WERI-Rb-1 (cell line): ENCODE results near the gene MRPL41.

Experiments used
- DNase-seq: peaks from one replicate; pipeline ENCODE4 v3.0.0-alpha.2; 2020
- H3K27ac ChIP-seq: fragments of 250-450 bp; sonication (Bioruptor Pico); 2 replicates; pipeline ENCODE4 v1.5.1; 2020; ENCODE audit warnings: mild to moderate bottlenecking, moderate library complexity
- H3K27me3 ChIP-seq: fragments of 250-450 bp; sonication (Bioruptor Pico); 2 replicates; pipeline ENCODE4 v1.5.1; 2021; ENCODE audit warnings: mild to moderate bottlenecking, low read depth, moderate library complexity; ENCODE audit not compliant: insufficient read depth, severe bottlenecking
- H3K36me3 ChIP-seq: fragments of 250-450 bp; sonication (Bioruptor Pico); 2 replicates; pipeline ENCODE4 v1.5.1; 2020; ENCODE audit warnings: mild to moderate bottlenecking, moderate library complexity
- H3K4me3 ChIP-seq: 2 replicates; pipeline ENCODE4 v1.5.1; 2011; ENCODE audit warnings: low read depth, mild to moderate bottlenecking, control low read depth, low read length
- H3K9me3 ChIP-seq: fragments of 250-450 bp; sonication (Bioruptor Pico); 2 replicates; pipeline ENCODE4 v1.5.1; 2021; ENCODE audit warnings: mild to moderate bottlenecking, moderate library complexity; ENCODE audit not compliant: severe bottlenecking
- TF ChIP-seq, protein P1 (sequence below): IDR thresholded peaks from 2 replicates; pipeline ENCODE4 v1.5.1; 2011; ENCODE audit warnings: low read depth, mild to moderate bottlenecking, control low read depth, inconsistent platforms, low read length

The MRPL41 gene

DNA sequence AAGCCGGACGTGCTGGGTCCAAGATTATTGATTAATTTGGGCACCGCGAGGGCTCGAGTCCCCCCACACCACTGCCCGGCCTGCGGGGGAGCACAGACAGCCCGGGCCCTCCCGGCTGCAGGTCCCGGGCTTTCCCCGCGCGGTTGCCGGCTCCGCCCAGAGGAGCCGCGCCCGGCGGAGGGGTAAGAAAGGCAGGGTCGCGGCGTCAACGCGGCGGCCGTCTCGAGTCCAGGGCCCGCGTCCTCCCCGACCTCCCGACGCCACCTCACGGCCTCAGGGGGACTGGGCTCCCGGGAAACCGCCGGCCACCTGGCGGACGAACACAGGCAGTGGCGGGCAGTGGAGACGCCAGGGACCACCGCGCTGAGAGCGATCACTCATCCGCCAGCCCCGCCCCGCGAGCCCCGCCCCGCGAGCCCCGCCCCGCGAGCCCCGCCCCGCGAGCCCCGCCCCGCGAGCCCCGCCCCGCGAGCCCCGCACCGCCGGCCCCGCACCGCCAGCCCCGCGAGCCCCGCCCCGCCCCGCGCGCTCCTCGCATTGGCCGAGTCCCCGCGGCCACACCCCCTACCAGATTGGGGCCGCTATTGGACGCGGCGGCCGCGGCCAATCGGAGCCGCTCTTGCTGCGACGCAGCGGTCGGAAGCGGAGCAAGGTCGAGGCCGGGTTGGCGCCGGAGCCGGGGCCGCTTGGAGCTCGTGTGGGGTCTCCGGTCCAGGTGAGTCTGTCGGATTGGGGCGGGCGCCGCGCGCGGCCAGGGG, at the start of gene MRPL41:
Gene MRPL41, plus strand, starts transcription at position 616 of the 758 bp plus-strand sequence. CDS start 203 bp downstream, outside the sequence.
- Histone ChIP-seq H3K9me3 (peaks cover under 1% of the 10 kb centered on the region), H3K4me3 (peak within 1 kb of the TSS; percentile 61), H3K27me3 (no peaks in the 10 kb centered on the region), H3K36me3 (peaks cover 27% of the 10 kb centered on the region), H3K27ac (peak within 1 kb of the TSS; percentile 81)
- peak; percentile 89 for DNase-seq
- TF ChIP-seq, protein P1, sequence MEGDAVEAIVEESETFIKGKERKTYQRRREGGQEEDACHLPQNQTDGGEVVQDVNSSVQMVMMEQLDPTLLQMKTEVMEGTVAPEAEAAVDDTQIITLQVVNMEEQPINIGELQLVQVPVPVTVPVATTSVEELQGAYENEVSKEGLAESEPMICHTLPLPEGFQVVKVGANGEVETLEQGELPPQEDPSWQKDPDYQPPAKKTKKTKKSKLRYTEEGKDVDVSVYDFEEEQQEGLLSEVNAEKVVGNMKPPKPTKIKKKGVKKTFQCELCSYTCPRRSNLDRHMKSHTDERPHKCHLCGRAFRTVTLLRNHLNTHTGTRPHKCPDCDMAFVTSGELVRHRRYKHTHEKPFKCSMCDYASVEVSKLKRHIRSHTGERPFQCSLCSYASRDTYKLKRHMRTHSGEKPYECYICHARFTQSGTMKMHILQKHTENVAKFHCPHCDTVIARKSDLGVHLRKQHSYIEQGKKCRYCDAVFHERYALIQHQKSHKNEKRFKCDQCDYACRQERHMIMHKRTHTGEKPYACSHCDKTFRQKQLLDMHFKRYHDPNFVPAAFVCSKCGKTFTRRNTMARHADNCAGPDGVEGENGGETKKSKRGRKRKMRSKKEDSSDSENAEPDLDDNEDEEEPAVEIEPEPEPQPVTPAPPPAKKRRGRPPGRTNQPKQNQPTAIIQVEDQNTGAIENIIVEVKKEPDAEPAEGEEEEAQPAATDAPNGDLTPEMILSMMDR, result peak; percentile 70

DNA sequence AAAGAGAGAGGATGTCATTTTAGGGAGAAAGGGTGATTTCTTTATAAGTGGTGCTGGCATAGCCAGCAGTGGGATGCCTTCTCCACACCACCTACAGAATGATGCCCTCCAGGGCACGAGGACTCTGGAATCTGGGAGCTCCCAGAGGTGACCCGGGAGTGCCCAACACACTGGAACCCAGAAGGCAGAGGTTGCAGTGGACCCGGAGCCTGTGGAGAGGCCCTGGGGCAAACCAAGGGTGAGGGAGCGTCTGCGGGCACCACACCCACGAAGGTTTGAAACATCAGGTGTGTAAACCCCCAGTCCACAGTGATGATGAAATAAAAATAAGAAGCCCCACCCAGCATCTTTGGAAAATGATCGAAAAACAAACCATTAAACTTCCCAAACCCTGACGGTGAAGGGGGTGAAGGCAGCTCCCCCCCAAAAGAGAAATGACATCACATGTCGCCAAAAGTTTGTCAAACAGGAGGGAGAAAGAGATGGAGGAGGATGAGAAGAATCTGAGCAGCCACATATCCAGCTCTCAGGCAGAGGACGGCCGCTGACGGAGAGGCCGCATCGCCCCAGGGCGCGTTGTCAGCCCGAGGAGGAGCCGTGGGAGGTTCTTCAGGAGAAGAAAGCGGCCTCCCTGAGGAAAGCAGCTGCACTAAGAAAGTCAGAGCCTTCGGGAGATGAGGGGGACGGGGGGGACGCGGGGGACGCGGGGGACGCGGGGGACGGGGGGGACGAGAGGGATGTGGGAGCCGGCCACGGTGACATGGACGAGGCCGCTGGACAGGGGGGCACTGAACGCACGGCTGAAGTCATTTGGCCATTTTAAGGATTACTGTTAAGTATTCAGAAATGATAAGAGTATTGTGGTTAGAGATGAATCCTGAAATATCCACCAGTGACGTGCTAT, 49.4 kb upstream of the MRPL41 start:
- H3K36me3 ChIP-seq, result no peaks in the 10 kb centered on the region
- H3K27ac ChIP-seq, result no peak overlapping the region
- no peak for DNase-seq
- H3K9me3 ChIP-seq, result no peaks in the 10 kb centered on the region
- no peaks in the 10 kb centered on the region for H3K27me3 ChIP-seq
- H3K4me3 ChIP-seq, result no peak overlapping the region
- TF ChIP-seq, protein P1, result no peak

DNA sequence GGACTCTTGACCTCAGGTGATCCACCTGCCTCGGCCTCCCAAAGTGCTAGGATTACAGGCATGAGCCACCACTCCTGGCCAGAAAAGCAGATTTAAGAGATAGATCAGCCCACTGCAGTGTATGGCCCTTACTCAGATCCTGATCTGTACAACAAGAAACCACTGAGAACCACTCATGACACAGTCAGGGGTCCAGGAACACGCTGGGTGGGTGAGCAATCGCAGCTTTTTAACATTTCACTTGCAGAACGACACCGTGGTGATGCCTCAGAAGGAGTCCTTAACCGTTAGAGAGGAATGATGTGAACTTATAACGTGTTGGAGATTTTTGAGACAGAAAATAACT, 47.3 kb upstream of the MRPL41 start:
- no peaks in the 10 kb centered on the region for H3K36me3 ChIP-seq
- no peak for DNase-seq

DNA sequence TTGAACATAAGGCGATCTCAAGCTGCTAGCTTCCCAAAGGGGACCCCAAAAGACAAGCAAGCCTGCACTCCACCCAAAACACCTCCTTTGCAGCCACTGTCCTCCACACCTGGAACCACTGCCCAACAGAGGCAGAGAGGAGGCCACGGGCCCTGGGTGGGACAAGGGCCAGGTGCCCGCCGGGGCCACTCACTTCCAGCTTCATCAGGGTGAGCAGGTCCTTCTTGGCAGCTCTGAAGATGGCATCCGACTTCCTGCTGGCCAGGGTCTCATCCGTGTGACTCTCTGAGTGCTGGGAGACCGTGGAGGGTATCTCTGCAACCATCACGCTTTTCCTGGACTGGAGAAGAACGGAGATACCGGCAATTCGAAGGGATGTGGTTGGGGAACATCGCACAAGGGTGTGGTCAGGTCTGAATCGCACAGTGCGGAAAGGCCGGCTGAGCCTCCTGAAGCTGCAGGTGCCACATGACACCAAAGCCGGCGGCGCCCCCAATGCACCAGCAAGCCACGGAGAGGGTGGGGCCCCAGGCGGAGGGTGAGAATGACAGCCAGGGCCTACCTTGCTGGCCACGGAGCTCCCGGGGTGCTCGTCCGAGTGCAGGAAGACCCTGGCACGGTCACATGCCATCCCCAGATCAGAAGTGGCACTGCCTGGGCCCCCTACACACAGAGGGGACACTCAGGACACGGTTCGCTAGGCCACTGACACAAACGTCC, 46.1 kb upstream of the MRPL41 start:
- Histone ChIP-seq H3K27ac (no peak overlapping the region), H3K27me3 (no peaks in the 10 kb centered on the region), H3K4me3 (no peak overlapping the region), H3K9me3 (no peaks in the 10 kb centered on the region), H3K36me3 (no peaks in the 10 kb centered on the region)
- TF ChIP-seq, protein P1, result no peak
- DNase-seq, result no peak

More for the DNA sequence above, 47.3 kb upstream of the MRPL41 start:
- Histone ChIP-seq H3K4me3 (no peak overlapping the region), H3K27ac (no peak overlapping the region), H3K27me3 (no peaks in the 10 kb centered on the region), H3K9me3 (no peaks in the 10 kb centered on the region)
- TF ChIP-seq, protein P1, result no peak

DNA sequence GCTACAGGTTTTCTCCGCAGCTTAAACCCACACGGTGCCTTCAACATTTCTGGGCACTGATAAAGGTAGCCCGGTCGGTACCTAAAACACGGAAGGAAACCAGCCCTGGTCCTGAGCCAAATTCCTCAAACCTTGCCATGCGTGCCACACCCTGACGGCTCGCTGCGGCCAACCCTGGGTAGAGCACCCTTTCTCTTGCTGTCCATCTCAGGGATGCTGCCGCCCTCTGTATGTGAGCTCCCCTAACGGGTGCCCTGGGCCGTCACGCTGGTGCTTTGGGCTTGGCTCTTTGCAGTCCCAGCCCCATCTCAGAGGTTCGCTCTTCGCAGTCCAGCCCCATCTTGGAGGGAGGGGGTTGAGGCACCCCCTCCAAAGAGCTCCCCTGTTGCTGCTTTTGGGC, 45.4 kb upstream of the MRPL41 start:
- no peaks in the 10 kb centered on the region for H3K27me3 ChIP-seq
- DNase-seq, result no peak
- TF ChIP-seq, protein P1, result no peak
- no peaks in the 10 kb centered on the region for H3K36me3 ChIP-seq
- H3K27ac ChIP-seq, result no peak overlapping the region
- no peaks in the 10 kb centered on the region for H3K9me3 ChIP-seq
- H3K4me3 ChIP-seq, result no peak overlapping the region
